ENCODE measurements around the gene ID2.

GRCh38 chr2:8679827-8680731, 1.8 kb upstream of the ID2 start:
- TF ChIP-seq USF2 (IDR thresholded peaks at IDR 0.05) (peak; percentile 98), EP300 (IDR thresholded peaks at IDR 0.05) (peak; percentile 58 to 63; a peak in 3 of 5 replicates), CTCF (IDR thresholded peaks at IDR 0.05) (no peak), POLR2A (IDR thresholded peaks at IDR 0.05; ENCODE audit: low read length) (peak; percentile 90), ELK1 (IDR thresholded peaks at IDR 0.05; ENCODE audit: low read depth, low read length) (no peak), HOXB5 (CRISPR knock-in tag; IDR thresholded peaks at IDR 0.05) (peak; percentile 63), SREBF2 (IDR thresholded peaks at IDR 0.05) (no peak), CHD2 (IDR thresholded peaks at IDR 0.05; ENCODE audit: low read length, partially characterized antibody) (no peak), E2F6 (IDR thresholded peaks at IDR 0.05; ENCODE audit: borderline replicate concordance, low read depth) (no peak), BHLHE40 (IDR thresholded peaks at IDR 0.05; ENCODE audit: low read depth, low read length) (peak; percentile 48; the same call in 1 of the 2 replicates), HDAC2 (IDR thresholded peaks at IDR 0.05) (no peak), JUNB (IDR thresholded peaks at IDR 0.05) (0 out of 2 replicates have a peak, but pooled peaks have one; percentile 20)

All from A549 (cell line).